ENCODE results near the gene SHROOM4. TPM values are rescaled to one million over a fixed set of nuclear protein-coding genes. Genes with fewer than 3 reads are reported as not detected.

SHROOM4 gene
- total RNA-seq, 1 experiment from 2014 or later: 2.1 TPM

GRCh38 chrX:50863471-50863870, 49.5 kb upstream of the SHROOM4 start:
- H2AK5ac ChIP-seq (ENCODE audit: insufficient read length, low read length): no peak overlapping the region
- no peaks in the 10 kb centered on the region for H3K4me1 ChIP-seq (ENCODE audit: insufficient read depth, low read length)
- H3K23ac ChIP-seq (ENCODE audit: insufficient read length, low read depth, low read length): no peak overlapping the region
- H3K23me2 ChIP-seq (ENCODE audit: insufficient read length, low read depth, low read length, poor library complexity, severe bottlenecking): no peaks in the 10 kb centered on the region
- no CpG with 5 or more reads among the region's 1 CpG for WGBS (ENCODE audit: extremely low coverage, insufficient read length, low lambda C conversion rate)
- no peak overlapping the region for H4K91ac ChIP-seq (ENCODE audit: insufficient read length, low read depth, low read length)
- H3K36me3 Mint-ChIP-seq (ENCODE audit: insufficient read depth in 1 of 3, low read depth in 3 of 3): peaks cover 0 to 2% (median 2%) of the 10 kb centered on the region in 3 experiments; a peak in 3 of 7 replicates
- no peak overlapping the region for H3K9ac ChIP-seq (ENCODE audit: extremely low read depth, insufficient read length, low read length)
- H2BK20ac ChIP-seq (ENCODE audit: low read depth, low read length, poor library complexity, severe bottlenecking): no peak overlapping the region
- H3K27ac ChIP-seq (ENCODE audit: insufficient read length, low read depth, low read length): no peak overlapping the region
- H2BK120ac ChIP-seq (ENCODE audit: low read depth, low read length, poor library complexity, severe bottlenecking): no peak overlapping the region
- no peak overlapping the region for H3K4ac ChIP-seq (ENCODE audit: low read depth, low read length)
- H3T11ph ChIP-seq (ENCODE audit: low read length): no peak overlapping the region
- H3K27me3 ChIP-seq (ENCODE audit: insufficient read depth, low read length): no peaks in the 10 kb centered on the region
- no peak overlapping the region for H4K5ac ChIP-seq (ENCODE audit: insufficient read length, low read depth, low read length)
- H3K79me2 ChIP-seq (ENCODE audit: insufficient read depth, low read length): no peaks in the 10 kb centered on the region
- H3K18ac ChIP-seq (ENCODE audit: insufficient read length, low read depth, low read length): no peak overlapping the region
- H3K9me3 Mint-ChIP-seq: peaks cover 56 to 59% of the 10 kb centered on the region in 2 experiments
- H2BK5ac ChIP-seq (ENCODE audit: insufficient read length, low read length): no peak overlapping the region
- H2AFZ ChIP-seq (ENCODE audit: low read length): no peak overlapping the region
- no peaks in the 10 kb centered on the region for H3K79me1 ChIP-seq (ENCODE audit: insufficient read depth, low read depth, low read length, poor library complexity, severe bottlenecking)
- H3K27me3 Mint-ChIP-seq (ENCODE audit: low read depth): no peaks in the 10 kb centered on the region
- H2BK15ac ChIP-seq (ENCODE audit: low read depth, low read length): no peak overlapping the region
- no peak overlapping the region for H3K27ac Mint-ChIP-seq
- no peak for TF ChIP-seq CTCF (conservative IDR thresholded peaks at IDR 0.05)
- no peak overlapping the region for H4K8ac ChIP-seq (replicated peaks; ENCODE audit: insufficient read length, low read depth, low read length)
- no peak overlapping the region for H3K4me3 Mint-ChIP-seq
- H3K14ac ChIP-seq (ENCODE audit: insufficient read depth, low read length): no peak overlapping the region
- no peak overlapping the region for H2BK12ac ChIP-seq (ENCODE audit: insufficient read length, low read depth, low read length)
- DNase-seq: no peak
- H3K56ac ChIP-seq (ENCODE audit: insufficient read length, low read depth, low read length): no peak overlapping the region
- H3K9me3 ChIP-seq (ENCODE audit: control insufficient read depth, low read depth, low read length): no peaks in the 10 kb centered on the region
- H3K4me1 Mint-ChIP-seq: peaks cover 6 to 10% of the 10 kb centered on the region in 2 experiments; a peak in 3 of 4 replicates
- no peak overlapping the region for H3K4me2 ChIP-seq (ENCODE audit: insufficient read depth, insufficient read length, low read length)
- H4K20me1 ChIP-seq (ENCODE audit: control insufficient read depth, insufficient read depth, insufficient read length): no peaks in the 10 kb centered on the region
